GM12878 (cell line): ENCODE results near the gene SMYD5. TPM values are rescaled to one million over a fixed set of nuclear protein-coding genes. Genes with fewer than 3 reads are reported as not detected.

ENCODE experiments used
- ATAC-seq: fragments of 200-7000 bp; cut with Tn5 transposase; 3 replicates; pipeline ENCODE4 v1.9.1; 2020; ENCODE audit warnings: mild to moderate bottlenecking, moderate library complexity
- BruUV-seq: library from RNA; stranded (reverse); fragments of 400-500 nt; replicated peaks from 2 replicates; lab custom pipeline; 2021; lab: Mats Ljungman, UMichigan
- CTCF ChIA-PET: fragments of 300-600 bp; sonication (Branson Sonifier 250); formaldehyde crosslinking; extraction: SDS; loops from one replicate; lab custom pipeline; 2021; ENCODE audit warnings: inconsistent platforms; lab: Yijun Ruan, JAX
- POLR2A ChIA-PET: fragments of 350-600 bp; formaldehyde crosslinking; extraction: SDS; loops from one replicate; lab custom pipeline; 2021; ENCODE audit warnings: inconsistent platforms; lab: Charles Lee
- RAD21 ChIA-PET: fragments of 300-600 bp; sonication (Branson Sonifier 250); formaldehyde crosslinking; loops from one replicate; lab custom pipeline; 2023; ENCODE audit warnings: antibody characterized with exemption; ENCODE audit not compliant: unreplicated experiment; lab: Charles Lee
- SMC1A ChIA-PET: fragments of 300-600 bp; sonication (Branson Sonifier 250); formaldehyde crosslinking; loops from one replicate; lab custom pipeline; 2023; ENCODE audit not compliant: unreplicated experiment, uncharacterized antibody; lab: Charles Lee
- DNase-seq: peaks from one replicate; pipeline ENCODE4 v3.0.0-alpha.2; 2011; ENCODE audit warnings: low read depth, low spot score
- FAIRE-seq: peaks from 3 replicates; lab custom pipeline; 2011; peaks lifted over from hg19 to GRCh38; lab: Jason Lieb, UNC
- H2AFZ ChIP-seq: 2 replicates; pipeline ENCODE4 v1.6.0; 2011; ENCODE audit warnings: low read depth, low read length, control low read depth; ENCODE audit not compliant: control insufficient read depth
- H3K27ac ChIP-seq: 2 replicates; pipeline ENCODE4 v1.5.1; 2011; ENCODE audit warnings: control low read depth; ENCODE audit not compliant: control insufficient read depth, insufficient read depth
- H3K27me3 ChIP-seq, 2 experiments: replicated peaks in 1 of 2; 2 replicates each; pipeline versions ENCODE4 v1.6.0 to v1.6.1; 2011; ENCODE audit warnings: low read length in 1 of 2; ENCODE audit not compliant: control insufficient read depth in 2 of 2, insufficient read depth in 2 of 2
- H3K36me3 ChIP-seq, 2 experiments: 2 replicates each; pipeline ENCODE4 v1.5.1; 2011; ENCODE audit warnings: low read length in 1 of 2; ENCODE audit not compliant: control insufficient read depth in 2 of 2, insufficient read depth in 2 of 2
- H3K4me1 ChIP-seq: 2 replicates; pipeline ENCODE4 v1.6.1; 2011; ENCODE audit warnings: mild to moderate bottlenecking, low read length, moderate library complexity, mixed read lengths; ENCODE audit not compliant: control insufficient read depth, insufficient read depth
- H3K4me2 ChIP-seq: 2 replicates; pipeline ENCODE4 v1.6.0; 2011; ENCODE audit warnings: control low read depth; ENCODE audit not compliant: control insufficient read depth, insufficient read depth
- H3K4me3 ChIP-seq: fragments of 200-600 bp; sonication (generic); 2 replicates; pipeline ENCODE4 v1.5.1; 2016
- H3K79me2 ChIP-seq: 2 replicates; pipeline ENCODE4 v1.6.0; 2011; ENCODE audit warnings: low read length; ENCODE audit not compliant: control insufficient read depth, insufficient read depth
- H3K9ac ChIP-seq: 2 replicates; pipeline ENCODE4 v1.8.0; 2011; ENCODE audit warnings: low read length, control low read depth, mixed read lengths; ENCODE audit not compliant: control insufficient read depth, insufficient read depth
- H3K9me3 ChIP-seq: replicated peaks from 3 replicates; pipeline ENCODE4 v1.5.1; 2011; ENCODE audit warnings: mild to moderate bottlenecking, low read length; ENCODE audit not compliant: control insufficient read depth, insufficient read depth
- H4K20me1 ChIP-seq: 2 replicates; pipeline ENCODE4 v1.6.0; 2011; ENCODE audit not compliant: control insufficient read depth, insufficient read depth
- BCL3 ChIP-seq: IDR thresholded peaks from 2 replicates; pipeline ENCODE4 v1.6.1; 2011; ENCODE audit warnings: borderline replicate concordance, low read depth, mild to moderate bottlenecking, moderate library complexity, low read length; ENCODE audit not compliant: insufficient read depth, poor library complexity, severe bottlenecking
- CBX3 ChIP-seq: fragments of 200-600 bp; sonication (generic); IDR thresholded peaks from 2 replicates; pipeline ENCODE4 v1.6.1; 2016; ENCODE audit warnings: low read depth, borderline replicate concordance
- E2F4 ChIP-seq: IDR thresholded peaks from 2 replicates; pipeline ENCODE4 v1.6.1; 2012; ENCODE audit warnings: low read depth, low read length, improper control_type of control experiment
- GATAD2B ChIP-seq: fragments of 450-650 bp; conservative IDR thresholded peaks from 2 replicates; pipeline ENCODE4 v1.6.1; 2017; ENCODE audit warnings: low read depth, mild to moderate bottlenecking, moderate library complexity
- HDAC2 ChIP-seq: fragments of 200-600 bp; sonication (generic); IDR thresholded peaks from 2 replicates; pipeline ENCODE4 v1.6.1; 2017
- MAX ChIP-seq: IDR thresholded peaks from 2 replicates; pipeline ENCODE4 v1.6.1; 2012; ENCODE audit warnings: low read depth, low read length, improper control_type of control experiment
- MXI1 ChIP-seq: fragments of 150-350 bp; IDR thresholded peaks from 2 replicates; pipeline ENCODE4 v1.6.1; 2011; ENCODE audit warnings: low read depth, mild to moderate bottlenecking, inconsistent platforms, low read length, improper control_type of control experiment
- NBN ChIP-seq: fragments of 450-650 bp; IDR thresholded peaks from 2 replicates; pipeline ENCODE4 v1.6.1; 2016
- NR2F1 ChIP-seq: fragments of 450-650 bp; conservative IDR thresholded peaks from 2 replicates; pipeline ENCODE4 v1.6.1; 2017; ENCODE audit warnings: mild to moderate bottlenecking
- PBX3 ChIP-seq: IDR thresholded peaks from 2 replicates; pipeline ENCODE4 v1.6.1; 2011; ENCODE audit warnings: mild to moderate bottlenecking, low read depth, low read length, moderate library complexity; ENCODE audit not compliant: insufficient replicate concordance
- POLR2AphosphoS5 ChIP-seq: IDR thresholded peaks from 2 replicates; pipeline ENCODE4 v1.6.1; 2011; ENCODE audit warnings: mild to moderate bottlenecking, low read length, inconsistent platforms
- SUZ12 ChIP-seq: fragments of 200-600 bp; sonication (generic); IDR thresholded peaks from one replicate; pipeline ENCODE4 v1.6.1; 2018; ENCODE audit warnings: antibody characterized with exemption, mild to moderate bottlenecking; ENCODE audit not compliant: unreplicated experiment
- TAF1 ChIP-seq: IDR thresholded peaks from 2 replicates; pipeline ENCODE4 v1.6.1; 2011; ENCODE audit warnings: mild to moderate bottlenecking, low read depth, low read length, borderline replicate concordance
- ZZZ3 ChIP-seq: IDR thresholded peaks from 2 replicates; pipeline ENCODE4 v1.6.1; 2011; ENCODE audit warnings: low read depth; ENCODE audit not compliant: control insufficient read depth, insufficient read length
- WGBS: methylation state at CpG from one replicate; pipeline ENCODE4 v1.1.6; 2016; ENCODE audit warnings: low lambda C conversion rate; ENCODE audit not compliant: insufficient replicate concordance, insufficient coverage; ENCODE audit errors: missing lambda C conversion rate; 5-methylcytosine and 5-hydroxymethylcytosine counted together
- in situ Hi-C: fragments of 300-500 bp; cut with MboI; formaldehyde crosslinking; loops from 9 replicates; pipeline ENCODE4 v1.14.3; 2018; ENCODE audit warnings: mixed read lengths
- intact Hi-C: fragments of 100-400 bp; cut with micrococcal nuclease; formaldehyde crosslinking; loops from one replicate; pipeline ENCODE4 v1.14.2; 2022; ENCODE audit not compliant: unreplicated experiment
- polyA plus RNA-seq, 11 experiments: library from polyadenylated mRNA; depleted of rRNA in 4 of 11; unstranded in 6 of 11; stranded (reverse) in 5 of 11; fragments of >200 nt; fragmentation: Nextera tagmentation in 4 of 11; fragmentation: Illumina TruSeq in 1 of 11; extraction: Ambion mirVana in 4 of 11; extraction: Trizol in 1 of 11; gene quantifications; 1 replicate in 1 of 11; 2 replicates in 10 of 11; pipeline versions ENCODE4 v1.2.1 to v1.2.3, GENCODE V29; 2011 to 2016; ENCODE audit warnings: inconsistent platforms in 2 of 11, missing spikeins in 2 of 11, low read depth in 1 of 11
- total RNA-seq, 4 experiments: library from RNA; depleted of rRNA in 3 of 4; stranded (reverse); fragments of >200 nt in 3 of 4; fragmentation: Illumina TruSeq in 1 of 4; extraction: Trizol in 1 of 4; gene quantifications; 2 replicates each; pipeline versions ENCODE4 v1.2.1 to v1.2.3, GENCODE V29; 2013 to 2021

Gene SMYD5
- total and polyA plus RNA-seq, 10 of the 15 experiments (the other 5 are each of a cell fraction or from before 2014, with no cell fraction given) = 6.1 to 35.3 (median 26.4) TPM

GRCh38 chr2:73218298-73218697 is 4.3 kb downstream of the SMYD5 start:
- RAD21 ChIA-PET = interaction anchor here (1.2 kb wide), 1 partner anchor 72 kb away, joined by 4 read pairs; no protein-coding TSS in a partner anchor
- FAIRE-seq (no peak), DNase-seq (no peak), ATAC-seq (no peak)
- Histone ChIP-seq H3K79me2 (peaks cover 16% of the 10 kb centered on the region), H3K9me3 (no peaks in the 10 kb centered on the region), H3K4me3 (no peak overlapping the region), H4K20me1 (no peaks in the 10 kb centered on the region), H3K27me3 (no peaks in the 10 kb centered on the region), H3K4me2 (no peak overlapping the region), H3K9ac (no peak overlapping the region), H2AFZ (no peak overlapping the region), H3K4me1 (peaks cover 7% of the 10 kb centered on the region), H3K36me3 (peaks cover 5 to 16% of the 10 kb centered on the region in 2 experiments; a peak in 2 of 4 replicates), H3K27ac (no peak overlapping the region)
- CTCF ChIA-PET = interaction anchor here (1.1 to 1.8 kb wide), 3 partner anchors 15 to 71 kb away, joined by 3 to 7 read pairs (median 3); partner anchors contain the start of genes CCT7 and PRADC1
- SMC1A ChIA-PET = interaction anchor here (1.3 to 1.9 kb wide), 2 partner anchors 15 to 17 kb away, joined by 3 to 4 read pairs; partner anchors contain the start of gene PRADC1
- POLR2A ChIA-PET = interaction anchor here (0.7 kb wide), 1 partner anchor 422 kb away, joined by 3 read pairs; no protein-coding TSS in a partner anchor
- intact Hi-C loops = no loop called here
- in situ Hi-C loops = no loop called here
- TF ChIP-seq BCL3 (no peak), POLR2AphosphoS5 (no peak)
- BruUV-seq = no TSS peak

GRCh38 chr2:73223821-73224220 is 9.8 kb downstream of the SMYD5 start:
- Histone ChIP-seq H3K9ac (no peak overlapping the region), H3K36me3 (peaks cover 5 to 22% of the 10 kb centered on the region in 2 experiments; a peak in 2 of 4 replicates), H3K27ac (no peak overlapping the region), H3K4me1 (no peaks in the 10 kb centered on the region), H3K4me2 (no peak overlapping the region), H4K20me1 (no peaks in the 10 kb centered on the region), H3K4me3 (no peak overlapping the region), H2AFZ (no peak overlapping the region), H3K79me2 (no peaks in the 10 kb centered on the region), H3K9me3 (no peaks in the 10 kb centered on the region), H3K27me3 (no peaks in the 10 kb centered on the region)
- POLR2A ChIA-PET = interaction anchor here (1.7 kb wide), 1 partner anchor 9 kb away, joined by 4 read pairs; no protein-coding TSS in a partner anchor
- SMC1A ChIA-PET = no interaction called here
- 90% methylated on average over 4 of the region's 4 CpGs for WGBS
- CTCF ChIA-PET = interaction anchor here (2.2 kb wide), 1 partner anchor 11 kb away, joined by 13 read pairs; the partner anchor contains the start of gene SMYD5
- intact Hi-C loops = no loop called here
- FAIRE-seq (no peak), DNase-seq (no peak), ATAC-seq (no peak)
- RAD21 ChIA-PET = no interaction called here
- no TSS peak for BruUV-seq
- in situ Hi-C loops = no loop called here
- TF ChIP-seq TAF1 = no peak
- no peak for TF ChIP-seq GATAD2B
- TF ChIP-seq NR2F1 = no peak
- no peak for TF ChIP-seq ZZZ3
- no peak for TF ChIP-seq MXI1
- TF ChIP-seq MAX = no peak
- TF ChIP-seq PBX3 = no peak
- TF ChIP-seq CBX3 = no peak
- TF ChIP-seq E2F4 = no peak
- TF ChIP-seq HDAC2 = no peak
- TF ChIP-seq NBN = no peak
- no peak for TF ChIP-seq SUZ12
